CD4-positive, alpha-beta T cell (primary cell): ENCODE data around the gene GLIS1. TPM values are rescaled to one million over a fixed set of nuclear protein-coding genes. Genes with fewer than 3 reads are reported as not detected.

ENCODE experiments used
- ATAC-seq: fragments of 200-7000 bp; cut with Tn5 transposase; one replicate; pipeline ENCODE4 v1.10.0; 2022; ENCODE audit warnings: mild to moderate bottlenecking; ENCODE audit not compliant: poor library complexity
- CTCF ChIA-PET: fragments of 350-600 bp; sonication (Branson Sonifier 250); formaldehyde crosslinking; loops from one replicate; lab custom pipeline; 2021; ENCODE audit warnings: antibody characterized with exemption, inconsistent platforms; lab: Charles Lee
- POLR2A ChIA-PET: fragments of 350-600 bp; sonication (Branson Sonifier 250); formaldehyde crosslinking; loops from one replicate; lab custom pipeline; 2021; ENCODE audit warnings: antibody characterized with exemption, inconsistent platforms; lab: Charles Lee
- DNase-seq, 14 experiments: peaks; one replicate each; pipeline ENCODE4 v3.0.0-alpha.2; 2013 to 2020; ENCODE audit warnings: mixed read lengths in 2 of 14
- H3K27ac ChIP-seq, 2 donors: one replicate each; pipeline versions ENCODE4 v1.5.1 to v1.7.0; 2013; ENCODE audit warnings: low read length in 2 of 2, low read depth in 1 of 2, mild to moderate bottlenecking in 1 of 2
- H3K27me3 ChIP-seq, 2 experiments: 1 replicate in 1 of 2; 2 replicates in 1 of 2; pipeline versions ENCODE4 v1.6.1 to v1.7.0; 2013; ENCODE audit warnings: low read length in 2 of 2, control low read depth in 1 of 2, mild to moderate bottlenecking in 1 of 2, moderate library complexity in 1 of 2; ENCODE audit not compliant: insufficient read depth in 2 of 2, control insufficient read depth in 1 of 2
- H3K36me3 ChIP-seq: one replicate; pipeline ENCODE4 v1.6.1; 2013; ENCODE audit warnings: low read length, control low read depth; ENCODE audit not compliant: insufficient read depth
- H3K4me1 ChIP-seq: one replicate; pipeline ENCODE4 v1.6.1; 2013; ENCODE audit warnings: low read length, control low read depth; ENCODE audit not compliant: insufficient read depth
- H3K4me3 ChIP-seq: one replicate; pipeline ENCODE4 v1.5.1; 2013; ENCODE audit warnings: mild to moderate bottlenecking, low read length, moderate library complexity
- H3K9me3 ChIP-seq, 2 experiments: 1 replicate in 1 of 2; 2 replicates in 1 of 2; pipeline versions ENCODE4 v1.6.1 to v1.7.0; 2013; ENCODE audit warnings: low read length in 2 of 2, mild to moderate bottlenecking in 2 of 2, control low read depth in 1 of 2, moderate library complexity in 1 of 2; ENCODE audit not compliant: control insufficient read depth in 1 of 2, insufficient read depth in 1 of 2
- H3K27ac Mint-ChIP-seq: one replicate; pipeline ENCODE4 v1.8.0; 2020; ENCODE audit warnings: mixed read lengths
- H3K27me3 Mint-ChIP-seq: one replicate; pipeline ENCODE4 v1.8.0; 2021; ENCODE audit warnings: mixed read lengths
- H3K36me3 Mint-ChIP-seq: one replicate; pipeline ENCODE4 v1.8.0; 2021; ENCODE audit warnings: low read depth, mixed read lengths
- H3K4me1 Mint-ChIP-seq: one replicate; pipeline ENCODE4 v1.8.0; 2021; ENCODE audit warnings: low read depth, mixed read lengths
- H3K4me3 Mint-ChIP-seq: one replicate; pipeline ENCODE4 v1.8.0; 2020; ENCODE audit warnings: mild to moderate bottlenecking, mixed read lengths
- H3K9me3 Mint-ChIP-seq: one replicate; pipeline ENCODE4 v1.8.0; 2020; ENCODE audit warnings: mixed read lengths
- intact Hi-C, 2 experiments: fragments of 100-400 bp; cut with DNase I in 1 of 2; cut with micrococcal nuclease in 1 of 2; formaldehyde crosslinking; loops; one replicate each; pipeline versions ENCODE4 v1.15.1 to v1.9.0; 2023 to 2025; cut with DNase I, micrococcal nuclease
- total RNA-seq, 174 experiments: library from RNA in 2 of 174; stranded (reverse) in 2 of 174; gene quantifications; one replicate each; pipeline ENCODE4 v1.2.3 and lab custom pipeline; 2021 to 2026
- TF ChIP-seq, protein P1 (sequence below): fragments of 200-600 bp; IDR thresholded peaks from one replicate; pipeline ENCODE4 v1.8.0; 2022; ENCODE audit warnings: antibody characterized with exemption, mild to moderate bottlenecking

GLIS1 gene
- total RNA-seq, 2 experiments from 2014 or later = not detected

DNA sequence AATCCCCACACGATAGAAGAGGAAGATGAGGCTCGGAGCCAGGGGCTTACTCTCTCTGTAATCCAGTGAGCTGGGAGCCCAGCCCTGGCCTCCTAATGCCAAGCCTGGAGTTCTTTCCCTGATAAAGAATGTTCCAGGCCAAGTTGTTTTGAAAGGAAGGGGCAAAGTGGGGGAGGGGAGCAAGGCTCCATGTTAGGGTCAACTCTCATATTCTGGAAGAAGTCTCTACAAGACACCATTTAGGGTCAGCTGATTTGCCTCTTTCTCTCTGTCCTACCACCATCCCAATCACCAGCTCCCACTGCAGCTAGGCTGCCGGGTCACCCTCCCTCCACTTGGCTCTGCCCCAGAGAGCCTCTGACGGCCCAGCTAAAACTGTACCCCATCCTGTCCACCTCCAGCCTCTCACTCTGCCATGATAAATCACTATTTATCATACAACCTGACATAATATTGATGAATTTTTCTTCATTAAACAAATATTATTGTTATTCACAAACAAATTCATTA, 95.0 kb downstream of the GLIS1 start:
- H3K9me3 ChIP-seq = no peaks in the 10 kb centered on the region
- no peaks in the 10 kb centered on the region for H3K4me1 ChIP-seq
- H3K36me3 ChIP-seq = no peaks in the 10 kb centered on the region
- H3K27ac ChIP-seq = no peak overlapping the region
- intact Hi-C loops = no loop called here
- no peak overlapping the region for H3K4me3 ChIP-seq
- Mint-ChIP-seq H3K36me3 (no peaks in the 10 kb centered on the region), H3K27me3 (no peaks in the 10 kb centered on the region), H3K4me1 (no peaks in the 10 kb centered on the region), H3K4me3 (no peak overlapping the region), H3K27ac (no peak overlapping the region), H3K9me3 (no peaks in the 10 kb centered on the region)
- TF ChIP-seq, protein P1, sequence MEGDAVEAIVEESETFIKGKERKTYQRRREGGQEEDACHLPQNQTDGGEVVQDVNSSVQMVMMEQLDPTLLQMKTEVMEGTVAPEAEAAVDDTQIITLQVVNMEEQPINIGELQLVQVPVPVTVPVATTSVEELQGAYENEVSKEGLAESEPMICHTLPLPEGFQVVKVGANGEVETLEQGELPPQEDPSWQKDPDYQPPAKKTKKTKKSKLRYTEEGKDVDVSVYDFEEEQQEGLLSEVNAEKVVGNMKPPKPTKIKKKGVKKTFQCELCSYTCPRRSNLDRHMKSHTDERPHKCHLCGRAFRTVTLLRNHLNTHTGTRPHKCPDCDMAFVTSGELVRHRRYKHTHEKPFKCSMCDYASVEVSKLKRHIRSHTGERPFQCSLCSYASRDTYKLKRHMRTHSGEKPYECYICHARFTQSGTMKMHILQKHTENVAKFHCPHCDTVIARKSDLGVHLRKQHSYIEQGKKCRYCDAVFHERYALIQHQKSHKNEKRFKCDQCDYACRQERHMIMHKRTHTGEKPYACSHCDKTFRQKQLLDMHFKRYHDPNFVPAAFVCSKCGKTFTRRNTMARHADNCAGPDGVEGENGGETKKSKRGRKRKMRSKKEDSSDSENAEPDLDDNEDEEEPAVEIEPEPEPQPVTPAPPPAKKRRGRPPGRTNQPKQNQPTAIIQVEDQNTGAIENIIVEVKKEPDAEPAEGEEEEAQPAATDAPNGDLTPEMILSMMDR = no peak
- CTCF ChIA-PET = no interaction called here
- H3K27me3 ChIP-seq = no peaks in the 10 kb centered on the region
- POLR2A ChIA-PET = no interaction called here
- DNase-seq = no peak
- ATAC-seq = no peak

DNA sequence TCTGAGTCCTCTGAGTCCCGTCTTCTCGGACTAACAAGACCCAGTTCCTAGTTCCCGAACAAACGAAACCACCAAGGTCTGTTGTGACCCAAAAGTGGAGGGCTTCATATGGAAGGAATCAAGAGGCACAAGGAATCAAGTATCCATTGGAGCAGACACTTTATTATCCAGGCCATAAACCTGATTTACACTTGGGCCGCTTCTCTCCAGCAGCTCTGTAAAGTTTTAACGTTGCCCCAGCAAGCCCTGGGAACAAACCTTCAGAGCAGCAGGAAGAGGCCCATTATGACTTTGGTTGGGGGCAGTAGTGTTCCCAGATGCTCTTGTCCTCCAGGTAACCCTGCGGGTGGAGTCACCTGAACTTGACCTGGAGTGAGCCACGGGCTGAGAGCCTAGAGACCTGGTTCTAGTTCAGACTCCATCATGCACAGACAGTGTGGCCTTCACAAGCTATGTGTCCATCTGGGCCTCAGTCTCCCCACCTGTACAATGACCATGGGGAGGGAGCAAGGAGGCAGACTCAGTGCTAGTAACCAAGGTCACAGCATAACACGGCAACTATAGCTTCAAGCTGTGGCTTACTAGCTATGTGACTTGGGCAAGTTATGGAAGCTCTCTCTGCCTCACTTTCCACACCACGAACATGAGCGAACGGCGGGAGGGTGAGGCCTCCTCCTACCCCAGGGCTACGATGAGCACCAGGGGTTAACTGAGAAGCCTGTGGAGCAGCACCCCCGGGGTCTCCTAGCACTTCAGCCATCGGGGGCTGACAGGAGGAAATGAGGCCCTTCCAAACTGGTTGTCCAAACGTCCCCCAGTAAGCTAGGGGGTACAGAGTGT, 95.7 kb downstream of the GLIS1 start:
- DNase-seq = peak in 1 of 14 experiments; percentile 21
- intact Hi-C loops = no loop called here

DNA sequence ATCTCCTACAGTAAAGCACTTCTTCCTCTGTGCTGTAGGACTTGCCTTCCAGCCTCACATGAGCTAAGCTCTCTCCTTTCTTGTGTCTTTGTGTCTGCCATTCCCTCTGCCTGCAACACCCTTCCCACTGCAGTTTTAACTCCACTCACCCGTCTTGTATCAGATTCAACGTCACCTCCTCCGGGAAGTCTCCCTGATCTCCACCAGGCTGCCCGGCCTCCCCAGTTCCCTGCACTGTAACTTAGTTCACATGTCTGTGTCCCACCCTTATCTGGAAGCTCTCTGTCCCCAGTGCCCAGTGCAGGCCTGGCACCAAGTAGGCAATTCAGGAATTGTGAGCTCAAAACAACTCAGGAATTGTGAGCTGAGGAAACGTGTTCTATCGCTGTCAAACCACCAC, 96.4 kb downstream of the GLIS1 start:
- no peaks in the 10 kb centered on the region for H3K27me3 ChIP-seq
- no peaks in the 10 kb centered on the region for H3K36me3 Mint-ChIP-seq

More for the DNA sequence above, 95.7 kb downstream of the GLIS1 start:
- no peaks in the 10 kb centered on the region for H3K36me3 ChIP-seq
- H3K4me1 ChIP-seq = no peaks in the 10 kb centered on the region
- H3K27ac ChIP-seq = no peak overlapping the region
- TF ChIP-seq, protein P1 = no peak
- no peak overlapping the region for H3K4me3 ChIP-seq
- no peaks in the 10 kb centered on the region for H3K27me3 ChIP-seq
- ATAC-seq = no peak
- no peaks in the 10 kb centered on the region for H3K4me1 Mint-ChIP-seq
- H3K27me3 Mint-ChIP-seq = no peaks in the 10 kb centered on the region
- no peaks in the 10 kb centered on the region for H3K9me3 ChIP-seq
- CTCF ChIA-PET = no interaction called here
- H3K36me3 Mint-ChIP-seq = no peaks in the 10 kb centered on the region
- no peaks in the 10 kb centered on the region for H3K9me3 Mint-ChIP-seq
- H3K4me3 Mint-ChIP-seq = no peak overlapping the region
- POLR2A ChIA-PET = no interaction called here
- no peak overlapping the region for H3K27ac Mint-ChIP-seq

More for the DNA sequence above, 96.4 kb downstream of the GLIS1 start:
- TF ChIP-seq, protein P1 = no peak
- no peak overlapping the region for H3K4me3 ChIP-seq
- ChIA-PET POLR2A (no interaction called here), CTCF (no interaction called here)
- H3K9me3 ChIP-seq = no peaks in the 10 kb centered on the region
- H3K27me3 Mint-ChIP-seq = no peaks in the 10 kb centered on the region
- H3K36me3 ChIP-seq = no peaks in the 10 kb centered on the region
- no peaks in the 10 kb centered on the region for H3K4me1 Mint-ChIP-seq
- H3K9me3 Mint-ChIP-seq = no peaks in the 10 kb centered on the region
- H3K27ac ChIP-seq = no peak overlapping the region
- no peak overlapping the region for H3K27ac Mint-ChIP-seq
- no peaks in the 10 kb centered on the region for H3K4me1 ChIP-seq
- intact Hi-C loops = no loop called here
- no peak for ATAC-seq
- no peak overlapping the region for H3K4me3 Mint-ChIP-seq
- no peak for DNase-seq
